SU-DHL-6 (cell line): ENCODE measurements around the gene PIGP.
"Not testable (repeated sequence)": the region's sequence is repeated elsewhere in the genome, so short reads cannot be mapped to it uniquely, and the experiment has no call there.

Experiments used
- H2AFZ ChIP-seq: fragments of 200-600 bp; sonication (generic); 2 replicates; pipeline ENCODE4 v1.6.1; 2014; ENCODE audit warnings: low read depth, mild to moderate bottlenecking, moderate library complexity, mixed read lengths, antibody characterized with exemption, low read length; ENCODE audit not compliant: severe bottlenecking
- H3F3A ChIP-seq: fragments of 200-600 bp; shearing (Covaris generic); 2 replicates; pipeline ENCODE4 v1.6.0; 2016; ENCODE audit warnings: antibody characterized with exemption, mild to moderate bottlenecking; ENCODE audit not compliant: insufficient read depth
- H3K27ac ChIP-seq: fragments of 200-600 bp; sonication (generic); 2 replicates; pipeline ENCODE4 v1.5.1; 2016; ENCODE audit warnings: low read depth, mild to moderate bottlenecking, low read length, moderate library complexity, mixed read lengths
- H3K27me3 ChIP-seq: fragments of 200-600 bp; sonication (generic), shearing (Covaris generic); 2 replicates; pipeline ENCODE4 v1.6.0; 2014; ENCODE audit warnings: mild to moderate bottlenecking, low read length
- H3K36me3 ChIP-seq: fragments of 200-600 bp; sonication (generic); 2 replicates; pipeline ENCODE4 v1.6.1; 2014; ENCODE audit warnings: mild to moderate bottlenecking, low read length, mixed read lengths
- H3K4me2 ChIP-seq: fragments of 300-600, 200-600 bp; shearing (Covaris generic), sonication (generic); 2 replicates; pipeline ENCODE4 v1.6.0; 2014; ENCODE audit warnings: low read length, low read depth, mild to moderate bottlenecking; ENCODE audit not compliant: poor library complexity, severe bottlenecking
- H3K4me3 ChIP-seq: fragments of 200-600 bp; sonication (generic); 2 replicates; pipeline ENCODE4 v1.5.1; 2014; ENCODE audit warnings: antibody characterized with exemption, low read length, mild to moderate bottlenecking, mixed read lengths; ENCODE audit not compliant: insufficient read depth, poor library complexity, severe bottlenecking
- H3K79me2 ChIP-seq: fragments of 200-600 bp; sonication (generic); 2 replicates; pipeline ENCODE4 v1.6.1; 2014; ENCODE audit warnings: mild to moderate bottlenecking, low read length, moderate library complexity; ENCODE audit not compliant: insufficient read depth
- H3K9ac ChIP-seq: fragments of 200-600 bp; sonication (generic); 2 replicates; pipeline ENCODE4 v1.7.0; 2014; ENCODE audit warnings: mild to moderate bottlenecking, low read length
- H3K9me2 ChIP-seq: fragments of 200-600 bp; sonication (generic); replicated peaks from 2 replicates; pipeline ENCODE4 v1.6.1; 2014; ENCODE audit warnings: low read length; ENCODE audit not compliant: insufficient read depth
- H3K9me3 ChIP-seq: fragments of 200-600 bp; sonication (generic); 2 replicates; pipeline ENCODE4 v1.6.1; 2014; ENCODE audit warnings: low read length, mixed read lengths; ENCODE audit not compliant: insufficient read depth
- H4K20me1 ChIP-seq: fragments of 200-600 bp; sonication (generic); 2 replicates; pipeline ENCODE4 v1.6.1; 2014; ENCODE audit warnings: low read depth, mild to moderate bottlenecking, antibody characterized with exemption, low read length, moderate library complexity, mixed read lengths
- CTCF ChIP-seq: fragments of 200-600 bp; sonication (generic); IDR thresholded peaks from one replicate; pipeline ENCODE4 v1.5.1; 2017; ENCODE audit warnings: antibody characterized with exemption, mild to moderate bottlenecking, low read length, moderate library complexity; ENCODE audit not compliant: insufficient read depth, poor library complexity, severe bottlenecking
- EZH2phosphoT487 ChIP-seq: fragments of 200-600 bp; sonication (generic), shearing (Covaris generic); conservative IDR thresholded peaks from 2 replicates; pipeline ENCODE4 v1.6.1; 2018; ENCODE audit warnings: mild to moderate bottlenecking, antibody characterized with exemption, low read length, moderate library complexity, mixed read lengths

PIGP gene

GRCh38 chr21:37036177-37036576, 36.7 kb downstream of the PIGP start:
- H3K4me2 ChIP-seq, result no peak overlapping the region
- no peak overlapping the region for H3K9ac ChIP-seq
- H3F3A ChIP-seq, result no peaks in the 10 kb centered on the region
- H2AFZ ChIP-seq, result no peak overlapping the region
- H3K27me3 ChIP-seq, result no peaks in the 10 kb centered on the region
- no peak overlapping the region for H3K27ac ChIP-seq
- H3K36me3 ChIP-seq, result no peaks in the 10 kb centered on the region
- H3K9me2 ChIP-seq, result no peaks in the 10 kb centered on the region
- no peak overlapping the region for H3K4me3 ChIP-seq
- no peaks in the 10 kb centered on the region for H4K20me1 ChIP-seq
- no peaks in the 10 kb centered on the region for H3K79me2 ChIP-seq
- TF ChIP-seq CTCF, result no peak
- no peak for TF ChIP-seq EZH2phosphoT487
- no peaks in the 10 kb centered on the region for H3K9me3 ChIP-seq

- not testable (repeated sequence) for H3K9ac ChIP-seq, H3K4me2 ChIP-seq, H3K36me3 ChIP-seq, H3K9me3 ChIP-seq, H3F3A ChIP-seq, H4K20me1 ChIP-seq, H3K27me3 ChIP-seq, H3K27ac ChIP-seq, H3K9me2 ChIP-seq, H3K4me3 ChIP-seq, H3K79me2 ChIP-seq, H2AFZ ChIP-seq
These were observed 38.5 kb downstream of the PIGP start for GRCh38 chr21:37034394-37034793.

GRCh38 chr21:37032877-37033471, 39.9 kb downstream of the PIGP start:
- Histone ChIP-seq H3K9me3 (no peaks in the 10 kb centered on the region), H2AFZ (no peak overlapping the region), H3K4me2 (no peak overlapping the region), H4K20me1 (no peaks in the 10 kb centered on the region), H3K27ac (no peak overlapping the region), H3K9me2 (no peaks in the 10 kb centered on the region), H3K36me3 (no peaks in the 10 kb centered on the region), H3K9ac (no peak overlapping the region), H3K27me3 (no peaks in the 10 kb centered on the region), H3K79me2 (no peaks in the 10 kb centered on the region), H3K4me3 (no peak overlapping the region), H3F3A (no peaks in the 10 kb centered on the region)
- no peak for TF ChIP-seq CTCF
- no peak for TF ChIP-seq EZH2phosphoT487

- no peaks in the 10 kb centered on the region for H3K36me3 ChIP-seq
- no peak overlapping the region for H2AFZ ChIP-seq
- no peak overlapping the region for H3K27ac ChIP-seq
- no peaks in the 10 kb centered on the region for H3K9me2 ChIP-seq
- H3K79me2 ChIP-seq, result no peaks in the 10 kb centered on the region
- no peak for TF ChIP-seq EZH2phosphoT487
- TF ChIP-seq CTCF, result no peak
- no peak overlapping the region for H3K4me3 ChIP-seq
- no peaks in the 10 kb centered on the region for H3F3A ChIP-seq
- no peak overlapping the region for H3K9ac ChIP-seq
- no peaks in the 10 kb centered on the region for H4K20me1 ChIP-seq
- no peaks in the 10 kb centered on the region for H3K9me3 ChIP-seq
- no peak overlapping the region for H3K4me2 ChIP-seq
- H3K27me3 ChIP-seq, result no peaks in the 10 kb centered on the region
These were observed 40.6 kb downstream of the PIGP start for GRCh38 chr21:37032293-37032692.
